Bronchial epithelial cell (primary cell): ENCODE measurements around the gene ARHGAP22. TPM values are rescaled to one million over a fixed set of nuclear protein-coding genes. Genes with fewer than 3 reads are reported as not detected.

Experiments used
- DNase-seq: peaks from one replicate; pipeline ENCODE4 v3.0.0-alpha.2; 2010; ENCODE audit warnings: low read depth
- FAIRE-seq: peaks from 2 replicates; lab custom pipeline; 2011; peaks lifted over from hg19 to GRCh38; lab: Jason Lieb, UNC
- H3K27me3 ChIP-seq: 2 replicates; pipeline ENCODE4 v1.5.1; 2011; ENCODE audit warnings: low read length; ENCODE audit not compliant: control insufficient read depth, insufficient read depth
- H3K36me3 ChIP-seq: 2 replicates; pipeline ENCODE4 v1.5.1; 2011; ENCODE audit warnings: low read length; ENCODE audit not compliant: control insufficient read depth, insufficient read depth
- H3K4me3 ChIP-seq: 2 replicates; pipeline ENCODE4 v1.5.1; 2011; ENCODE audit warnings: mild to moderate bottlenecking, low read depth, low read length, control low read depth
- total RNA-seq: library from RNA; depleted of rRNA; stranded (reverse); fragments of >200 nt; gene quantifications from 2 replicates; pipeline ENCODE4 v1.2.1, GENCODE V29; 2014
- TF ChIP-seq, protein P1 (sequence below): IDR thresholded peaks from 2 replicates; pipeline ENCODE4 v1.5.1; 2011; ENCODE audit warnings: mild to moderate bottlenecking, moderate library complexity, low read length, control low read depth, inconsistent platforms; ENCODE audit not compliant: insufficient read depth, severe bottlenecking

Gene ARHGAP22
- total RNA-seq, 1 donor from 2014 or later, result 9.0 TPM

DNA sequence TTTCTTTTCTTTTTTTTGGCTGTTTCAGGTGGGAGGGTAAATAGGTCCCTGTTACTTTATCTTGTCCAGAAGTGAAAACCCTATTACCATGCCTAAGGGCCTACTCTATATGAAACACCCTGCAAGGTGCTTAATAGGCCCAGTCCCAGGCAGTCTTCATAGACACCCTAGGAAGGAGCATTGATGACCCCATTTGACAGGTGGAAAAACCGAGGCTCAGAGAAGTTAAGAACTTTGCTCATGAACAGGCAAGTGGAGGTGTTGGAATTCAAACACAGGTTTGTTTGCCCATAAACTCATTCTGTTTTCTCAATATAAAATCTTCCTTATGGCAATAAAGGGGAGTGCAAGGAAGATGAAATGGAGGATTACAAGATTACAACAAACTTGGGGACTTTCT lies 115.8 kb downstream of the ARHGAP22 start:
- Histone ChIP-seq H3K36me3 (no peaks in the 10 kb centered on the region), H3K4me3 (no peak overlapping the region), H3K27me3 (no peaks in the 10 kb centered on the region)
- FAIRE-seq (no peak), DNase-seq (no peak)
- TF ChIP-seq, protein P1, sequence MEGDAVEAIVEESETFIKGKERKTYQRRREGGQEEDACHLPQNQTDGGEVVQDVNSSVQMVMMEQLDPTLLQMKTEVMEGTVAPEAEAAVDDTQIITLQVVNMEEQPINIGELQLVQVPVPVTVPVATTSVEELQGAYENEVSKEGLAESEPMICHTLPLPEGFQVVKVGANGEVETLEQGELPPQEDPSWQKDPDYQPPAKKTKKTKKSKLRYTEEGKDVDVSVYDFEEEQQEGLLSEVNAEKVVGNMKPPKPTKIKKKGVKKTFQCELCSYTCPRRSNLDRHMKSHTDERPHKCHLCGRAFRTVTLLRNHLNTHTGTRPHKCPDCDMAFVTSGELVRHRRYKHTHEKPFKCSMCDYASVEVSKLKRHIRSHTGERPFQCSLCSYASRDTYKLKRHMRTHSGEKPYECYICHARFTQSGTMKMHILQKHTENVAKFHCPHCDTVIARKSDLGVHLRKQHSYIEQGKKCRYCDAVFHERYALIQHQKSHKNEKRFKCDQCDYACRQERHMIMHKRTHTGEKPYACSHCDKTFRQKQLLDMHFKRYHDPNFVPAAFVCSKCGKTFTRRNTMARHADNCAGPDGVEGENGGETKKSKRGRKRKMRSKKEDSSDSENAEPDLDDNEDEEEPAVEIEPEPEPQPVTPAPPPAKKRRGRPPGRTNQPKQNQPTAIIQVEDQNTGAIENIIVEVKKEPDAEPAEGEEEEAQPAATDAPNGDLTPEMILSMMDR, result no peak

- Histone ChIP-seq H3K4me3 (no peak overlapping the region), H3K27me3 (no peaks in the 10 kb centered on the region), H3K36me3 (no peaks in the 10 kb centered on the region)
- TF ChIP-seq, protein P1, result no peak
- FAIRE-seq, result no peak
- DNase-seq, result no peak
Observed at GRCh38 chr10:48487244-48487643, 117.6 kb downstream of the ARHGAP22 start.

DNA sequence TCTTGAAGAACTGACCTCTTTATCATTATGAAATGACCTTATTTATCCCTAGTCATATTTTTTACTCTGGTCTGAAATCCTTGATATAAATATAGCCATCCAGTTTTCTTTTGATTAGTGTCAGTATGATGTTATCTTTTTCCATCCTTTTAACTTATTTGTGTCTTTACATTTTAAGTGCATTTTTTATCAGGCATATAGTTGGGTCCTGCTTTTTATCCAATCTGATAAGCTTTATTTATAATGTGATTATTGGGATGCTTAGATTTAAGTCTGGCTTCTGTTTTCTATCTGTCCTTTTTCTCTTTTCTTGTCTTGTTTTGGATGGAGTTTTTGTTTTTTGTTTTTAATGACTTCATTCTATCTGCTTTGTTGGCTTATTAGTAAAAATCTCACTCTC lies 119.2 kb downstream of the ARHGAP22 start:
- Histone ChIP-seq H3K4me3 (no peak overlapping the region), H3K27me3 (no peaks in the 10 kb centered on the region), H3K36me3 (no peaks in the 10 kb centered on the region)
- no peak for DNase-seq
- TF ChIP-seq, protein P1, result no peak
- no peak for FAIRE-seq

DNA sequence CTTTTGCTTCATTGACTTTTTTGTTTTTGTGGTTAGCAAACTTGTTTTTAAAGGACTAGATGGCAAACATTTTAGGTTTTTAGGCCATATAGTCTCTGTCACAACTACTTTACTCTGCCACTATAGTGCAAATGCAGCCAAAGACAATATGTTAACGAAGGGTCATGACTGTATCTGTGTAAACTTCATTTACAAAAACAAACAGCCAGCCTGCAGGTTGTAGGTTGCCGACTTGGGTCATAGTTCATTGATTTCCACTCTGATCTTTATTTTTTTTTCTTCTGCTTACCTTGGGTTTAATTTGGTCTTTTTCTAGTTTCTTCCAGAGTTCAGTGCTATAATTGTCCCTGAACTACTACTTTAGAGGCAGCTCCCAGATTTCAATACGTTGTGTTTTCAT lies 120.0 kb downstream of the ARHGAP22 start:
- no peak for DNase-seq
- H3K36me3 ChIP-seq, result no peaks in the 10 kb centered on the region
- H3K4me3 ChIP-seq, result no peak overlapping the region
- FAIRE-seq, result no peak
- TF ChIP-seq, protein P1, result no peak
- H3K27me3 ChIP-seq, result no peaks in the 10 kb centered on the region

- TF ChIP-seq, protein P1, result no peak
- Histone ChIP-seq H3K4me3 (no peak overlapping the region), H3K27me3 (no peaks in the 10 kb centered on the region), H3K36me3 (no peaks in the 10 kb centered on the region)
- FAIRE-seq (no peak), DNase-seq (no peak)
Observed at GRCh38 chr10:48482207-48482606, 122.7 kb downstream of the ARHGAP22 start.

DNA sequence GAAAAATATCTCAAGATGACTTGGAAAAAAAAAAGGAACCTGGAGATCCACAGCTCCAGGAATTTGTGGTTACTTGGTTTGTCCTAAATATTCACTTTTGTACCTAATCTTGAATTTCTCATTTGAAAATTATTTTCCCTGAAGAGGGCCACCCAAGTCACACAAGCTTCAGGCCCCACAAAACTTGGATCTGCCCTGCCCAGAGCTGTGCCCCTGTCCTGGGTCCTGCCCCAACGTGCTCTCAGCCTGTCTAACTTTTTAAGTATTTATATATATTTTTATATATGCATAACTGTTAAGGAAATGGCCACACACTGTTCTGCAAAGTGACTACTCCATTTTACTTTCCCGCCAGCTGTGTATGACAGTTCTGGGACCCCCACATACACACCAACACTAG lies 123.5 kb downstream of the ARHGAP22 start:
- H3K27me3 ChIP-seq, result no peaks in the 10 kb centered on the region
- H3K36me3 ChIP-seq, result no peaks in the 10 kb centered on the region
- DNase-seq (no peak), FAIRE-seq (no peak)
- H3K4me3 ChIP-seq, result no peak overlapping the region
- TF ChIP-seq, protein P1, result no peak
